ENCODE data around the gene TMEM207.

Gene TMEM207

GRCh38 chr3:190497811-190498210 lies 48.1 kb upstream of the TMEM207 start:
- Histone ChIP-seq H4K20me1 (ENCODE audit: insufficient read depth, low read length, poor library complexity, severe bottlenecking) (no peaks in the 10 kb centered on the region), H3K9me3 (ENCODE audit: insufficient read depth, low read depth, low read length) (no peaks in the 10 kb centered on the region), H3K9me2 (replicated peaks; ENCODE audit: low read depth, low read length) (no peaks in the 10 kb centered on the region), H3K4me2 (ENCODE audit: low read depth, low read length, poor library complexity, severe bottlenecking) (no peak overlapping the region), H3K4me3 (ENCODE audit: low read length, poor library complexity, severe bottlenecking) (no peak overlapping the region), H3K36me3 (ENCODE audit: insufficient read depth, low read length) (no peaks in the 10 kb centered on the region), H3K79me2 (ENCODE audit: insufficient read depth, low read length) (no peaks in the 10 kb centered on the region), H3K4me1 (ENCODE audit: insufficient read depth, low read length, poor library complexity, severe bottlenecking) (no peaks in the 10 kb centered on the region), H3K27me3 (ENCODE audit: insufficient read depth, low read length, poor library complexity, severe bottlenecking) (peaks cover 68% of the 10 kb centered on the region), H2AFZ (ENCODE audit: low read length) (no peak overlapping the region), H3K9ac (ENCODE audit: low read depth, low read length, poor library complexity, severe bottlenecking) (no peak overlapping the region), H3F3A (ENCODE audit: low read depth) (no peaks in the 10 kb centered on the region)
- TF ChIP-seq CTCF (conservative IDR thresholded peaks at IDR 0.05; ENCODE audit: low read length) (no peak), EZH2phosphoT487 (IDR thresholded peaks at IDR 0.05; ENCODE audit: borderline replicate concordance) (no peak)

GRCh38 chr3:190496859-190497258 lies 47.2 kb upstream of the TMEM207 start:
- no peaks in the 10 kb centered on the region for H3K36me3 ChIP-seq (ENCODE audit: insufficient read depth, low read length)

GRCh38 chr3:190495796-190496195 lies 46.1 kb upstream of the TMEM207 start:
- Histone ChIP-seq H3K36me3 (ENCODE audit: insufficient read depth, low read length) (no peaks in the 10 kb centered on the region), H3K9me3 (ENCODE audit: insufficient read depth, low read depth, low read length) (no peaks in the 10 kb centered on the region), H4K20me1 (ENCODE audit: insufficient read depth, low read length, poor library complexity, severe bottlenecking) (no peaks in the 10 kb centered on the region), H3K9me2 (replicated peaks; ENCODE audit: low read depth, low read length) (no peaks in the 10 kb centered on the region), H3K79me2 (ENCODE audit: insufficient read depth, low read length) (no peaks in the 10 kb centered on the region), H3K27me3 (ENCODE audit: insufficient read depth, low read length, poor library complexity, severe bottlenecking) (peaks cover 88% of the 10 kb centered on the region), H3F3A (ENCODE audit: low read depth) (no peaks in the 10 kb centered on the region), H3K4me3 (ENCODE audit: low read length, poor library complexity, severe bottlenecking) (no peak overlapping the region), H3K4me1 (ENCODE audit: insufficient read depth, low read length, poor library complexity, severe bottlenecking) (no peaks in the 10 kb centered on the region), H3K4me2 (ENCODE audit: low read depth, low read length, poor library complexity, severe bottlenecking) (no peak overlapping the region), H2AFZ (ENCODE audit: low read length) (no peak overlapping the region), H3K9ac (ENCODE audit: low read depth, low read length, poor library complexity, severe bottlenecking) (no peak overlapping the region)
- TF ChIP-seq EZH2phosphoT487 (IDR thresholded peaks at IDR 0.05; ENCODE audit: borderline replicate concordance) (no peak), CTCF (conservative IDR thresholded peaks at IDR 0.05; ENCODE audit: low read length) (no peak)

More at GRCh38 chr3:190496859-190497258, 47.2 kb upstream of the TMEM207 start:
- H3K4me3 ChIP-seq (ENCODE audit: low read length, poor library complexity, severe bottlenecking): no peak overlapping the region
- H3K9me3 ChIP-seq (ENCODE audit: insufficient read depth, low read depth, low read length): no peaks in the 10 kb centered on the region
- H3K27me3 ChIP-seq (ENCODE audit: insufficient read depth, low read length, poor library complexity, severe bottlenecking): peaks cover 77% of the 10 kb centered on the region
- no peaks in the 10 kb centered on the region for H3K79me2 ChIP-seq (ENCODE audit: insufficient read depth, low read length)
- no peaks in the 10 kb centered on the region for H3K4me1 ChIP-seq (ENCODE audit: insufficient read depth, low read length, poor library complexity, severe bottlenecking)
- no peaks in the 10 kb centered on the region for H3K9me2 ChIP-seq (replicated peaks; ENCODE audit: low read depth, low read length)
- no peak overlapping the region for H3K4me2 ChIP-seq (ENCODE audit: low read depth, low read length, poor library complexity, severe bottlenecking)
- TF ChIP-seq EZH2phosphoT487 (IDR thresholded peaks at IDR 0.05; ENCODE audit: borderline replicate concordance) (no peak), CTCF (conservative IDR thresholded peaks at IDR 0.05; ENCODE audit: low read length) (no peak)
- no peak overlapping the region for H3K9ac ChIP-seq (ENCODE audit: low read depth, low read length, poor library complexity, severe bottlenecking)
- no peak overlapping the region for H2AFZ ChIP-seq (ENCODE audit: low read length)
- H4K20me1 ChIP-seq (ENCODE audit: insufficient read depth, low read length, poor library complexity, severe bottlenecking): no peaks in the 10 kb centered on the region
- no peaks in the 10 kb centered on the region for H3F3A ChIP-seq (ENCODE audit: low read depth)

Measured in Loucy (cell line).